Measurements from ENCODE around the gene ZMYND11. TPM values are rescaled to one million over a fixed set of nuclear protein-coding genes. Genes with fewer than 3 reads are reported as not detected.

ZMYND11 gene
- total and polyA plus RNA-seq, 12 donors, result 26.6 to 95.4 (median 78.6) TPM

DNA sequence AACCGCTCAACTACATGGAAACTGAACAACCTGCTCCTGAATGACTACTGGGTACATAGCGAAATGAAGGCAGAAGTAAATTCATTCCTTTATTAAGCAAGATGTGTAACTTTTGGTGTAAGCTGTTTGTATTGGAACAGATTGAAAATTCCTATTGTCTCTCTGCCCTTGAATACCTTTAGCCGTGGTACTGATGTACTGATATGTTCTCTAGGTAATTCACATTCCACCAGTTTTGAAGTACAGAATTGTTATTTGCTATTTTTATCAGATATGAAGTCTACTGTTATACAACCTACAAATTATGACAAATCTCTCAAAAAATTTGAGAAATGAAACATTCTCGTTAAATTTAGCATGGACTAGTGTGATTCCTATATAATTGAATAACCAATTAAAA is 17.7 kb downstream of the ZMYND11 start:
- peaks cover 0 to 13% (median 0%) of the 10 kb centered on the region in 11 donors for H3K9me3 ChIP-seq
- H3K27ac ChIP-seq, result no peak overlapping the region
- intact Hi-C loops (cut with DNase I), result no loop called here
- H3K4me1 ChIP-seq, result peaks cover 0 to 5% (median 0%) of the 10 kb centered on the region in 9 donors
- H3K4me3 ChIP-seq, result no peak overlapping the region
- ATAC-seq (no peak), DNase-seq (no peak)
- 92 to 97% methylated on average over 4 of the region's 4 CpGs for WGBS, 2 donors
- H3K27me3 ChIP-seq, result no peaks in the 10 kb centered on the region
- TF ChIP-seq, protein P1, sequence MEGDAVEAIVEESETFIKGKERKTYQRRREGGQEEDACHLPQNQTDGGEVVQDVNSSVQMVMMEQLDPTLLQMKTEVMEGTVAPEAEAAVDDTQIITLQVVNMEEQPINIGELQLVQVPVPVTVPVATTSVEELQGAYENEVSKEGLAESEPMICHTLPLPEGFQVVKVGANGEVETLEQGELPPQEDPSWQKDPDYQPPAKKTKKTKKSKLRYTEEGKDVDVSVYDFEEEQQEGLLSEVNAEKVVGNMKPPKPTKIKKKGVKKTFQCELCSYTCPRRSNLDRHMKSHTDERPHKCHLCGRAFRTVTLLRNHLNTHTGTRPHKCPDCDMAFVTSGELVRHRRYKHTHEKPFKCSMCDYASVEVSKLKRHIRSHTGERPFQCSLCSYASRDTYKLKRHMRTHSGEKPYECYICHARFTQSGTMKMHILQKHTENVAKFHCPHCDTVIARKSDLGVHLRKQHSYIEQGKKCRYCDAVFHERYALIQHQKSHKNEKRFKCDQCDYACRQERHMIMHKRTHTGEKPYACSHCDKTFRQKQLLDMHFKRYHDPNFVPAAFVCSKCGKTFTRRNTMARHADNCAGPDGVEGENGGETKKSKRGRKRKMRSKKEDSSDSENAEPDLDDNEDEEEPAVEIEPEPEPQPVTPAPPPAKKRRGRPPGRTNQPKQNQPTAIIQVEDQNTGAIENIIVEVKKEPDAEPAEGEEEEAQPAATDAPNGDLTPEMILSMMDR (IDR thresholded peaks at IDR 0.05), result no peak
- H3K36me3 ChIP-seq, result no peaks in the 10 kb centered on the region

DNA sequence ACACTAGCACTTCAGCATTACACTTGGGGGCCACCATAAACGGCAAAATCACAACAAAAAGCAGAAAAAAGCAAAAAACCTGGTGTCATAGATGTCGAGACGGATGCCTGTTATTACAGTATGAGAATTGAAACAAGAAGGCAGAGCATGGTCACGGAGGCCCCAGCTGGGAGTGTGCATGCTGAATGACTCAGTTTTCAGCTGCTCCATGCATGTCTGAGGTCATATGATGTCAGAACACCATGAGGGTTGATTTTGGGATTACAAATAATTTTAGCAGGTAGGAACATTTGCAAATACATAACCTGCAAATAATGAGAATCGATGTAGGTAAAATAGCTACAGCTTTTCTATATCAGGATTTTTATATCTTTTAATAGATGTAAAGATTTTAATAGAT is 19.1 kb downstream of the ZMYND11 start:
- Histone ChIP-seq H3K9me3 (peaks cover 0 to 4% (median 0%) of the 10 kb centered on the region in 11 donors), H3K27ac (no peak overlapping the region), H3K36me3 (no peaks in the 10 kb centered on the region), H3K27me3 (no peaks in the 10 kb centered on the region), H3K4me1 (peaks cover 0 to 5% (median 0%) of the 10 kb centered on the region in 9 donors), H3K4me3 (no peak overlapping the region)
- WGBS, 2 donors, result 91 to 92% methylated on average over 5 of the region's 5 CpGs
- TF ChIP-seq, protein P1 (IDR thresholded peaks at IDR 0.05), result no peak
- DNase-seq (no peak), ATAC-seq (peak in 1 of 8 donors; percentile 50)
- intact Hi-C loops (cut with DNase I), result no loop called here

- Histone ChIP-seq H3K4me1 (peaks cover 0 to 12% (median 0%) of the 10 kb centered on the region in 9 donors), H3K9me3 (peaks cover 0 to 32% (median 0%) of the 10 kb centered on the region in 11 donors), H3K27ac (no peak overlapping the region), H3K27me3 (no peaks in the 10 kb centered on the region), H3K4me3 (no peak overlapping the region), H3K36me3 (no peaks in the 10 kb centered on the region)
- DNase-seq (no peak), ATAC-seq (no peak)
- TF ChIP-seq, protein P1 (IDR thresholded peaks at IDR 0.05), result no peak
- intact Hi-C loops (cut with DNase I), result no loop called here
Measured at GRCh38 chr10:167383-167782, 32.1 kb downstream of the ZMYND11 start.

DNA sequence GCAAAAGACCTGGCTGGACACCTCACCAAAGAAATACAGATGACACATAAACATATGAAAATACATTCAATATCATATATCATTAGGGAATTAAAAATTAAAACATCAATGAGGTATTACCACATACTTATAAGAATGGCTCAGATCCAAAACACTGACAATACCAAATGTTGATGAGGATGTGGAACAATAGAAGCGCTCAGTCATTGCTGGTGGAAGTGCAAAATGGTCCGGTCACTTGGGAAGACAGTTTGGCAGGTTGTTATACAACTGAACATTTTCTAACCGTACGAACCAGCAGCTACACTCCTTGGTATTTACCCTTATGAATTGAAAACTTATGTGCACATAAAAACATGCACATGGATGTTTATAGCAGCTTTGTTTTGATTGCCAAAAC is 38.5 kb downstream of the ZMYND11 start:
- Histone ChIP-seq H3K9me3 (peaks cover 0 to 17% (median 0%) of the 10 kb centered on the region in 11 donors), H3K4me3 (no peak overlapping the region), H3K27me3 (no peaks in the 10 kb centered on the region), H3K36me3 (no peaks in the 10 kb centered on the region), H3K4me1 (peaks cover 0 to 17% (median 4%) of the 10 kb centered on the region in 9 donors), H3K27ac (no peak overlapping the region)
- no peak for DNase-seq
- no peak for ATAC-seq
- 61 to 73% methylated on average over 4 of the region's 4 CpGs for WGBS, 2 donors
- intact Hi-C loops (cut with DNase I), result no loop called here
- TF ChIP-seq, protein P1 (IDR thresholded peaks at IDR 0.05), result no peak

Measured in heart right ventricle (tissue), 16 donors.